ENCODE measurements around the gene PGBD1.

Gene PGBD1

GRCh38 chr6:28335564-28336283 is 54.4 kb downstream of the PGBD1 start, which contains the start of gene ZSCAN31:
TSS of gene ZSCAN31 (minus strand) at chr6:28336148. CDS start at chr6:28329683, 6,465 bp downstream.
- peak; percentile 33 for DNase-seq

- no peak for DNase-seq
These were observed 55.1 kb downstream of the PGBD1 start for GRCh38 chr6:28336284-28337120.

GRCh38 chr6:28337121-28337520 is 55.7 kb downstream of the PGBD1 start:
- DNase-seq, result no peak

GRCh38 chr6:28340310-28341095 is 59.1 kb downstream of the PGBD1 start:
- DNase-seq, result no peak

GRCh38 chr6:28343898-28344677 is 62.7 kb downstream of the PGBD1 start:
- DNase-seq, result no peak

GRCh38 chr6:28345201-28345600 is 63.8 kb downstream of the PGBD1 start:
- DNase-seq, result no peak

- no peak for DNase-seq
These were observed 65.7 kb downstream of the PGBD1 start for GRCh38 chr6:28347119-28347518.

- DNase-seq, result no peak
These were observed 68.0 kb downstream of the PGBD1 start for GRCh38 chr6:28349344-28349891.

GRCh38 chr6:28349892-28350737 is 68.7 kb downstream of the PGBD1 start, which contains the start of gene ZKSCAN3:
TSS of gene ZKSCAN3 (plus strand) at chr6:28349947. CDS start at chr6:28359587, 9,640 bp downstream.
- DNase-seq, result no peak

GRCh38 chr6:28351087-28351486 is 69.7 kb downstream of the PGBD1 start:
- DNase-seq, result no peak

GRCh38 chr6:28351493-28351925 is 70.1 kb downstream of the PGBD1 start:
- DNase-seq, result no peak
